HG03066 (cell line): ENCODE measurements around the gene TRIM34.
"Not testable (repeated sequence)": the region's sequence is repeated elsewhere in the genome, so short reads cannot be mapped to it uniquely, and the experiment has no call there.

ENCODE experiments used
- ATAC-seq: cut with Tn5 transposase; IDR thresholded peaks from one replicate; pipeline ENCODE4 v1.9.1; 2021; ENCODE audit warnings: low read depth; ENCODE audit not compliant: unreplicated experiment

The TRIM34 gene

GRCh38 chr11:5620651-5621521 lies 3.9 kb upstream of the TRIM34 start:
- no peak for ATAC-seq

DNA sequence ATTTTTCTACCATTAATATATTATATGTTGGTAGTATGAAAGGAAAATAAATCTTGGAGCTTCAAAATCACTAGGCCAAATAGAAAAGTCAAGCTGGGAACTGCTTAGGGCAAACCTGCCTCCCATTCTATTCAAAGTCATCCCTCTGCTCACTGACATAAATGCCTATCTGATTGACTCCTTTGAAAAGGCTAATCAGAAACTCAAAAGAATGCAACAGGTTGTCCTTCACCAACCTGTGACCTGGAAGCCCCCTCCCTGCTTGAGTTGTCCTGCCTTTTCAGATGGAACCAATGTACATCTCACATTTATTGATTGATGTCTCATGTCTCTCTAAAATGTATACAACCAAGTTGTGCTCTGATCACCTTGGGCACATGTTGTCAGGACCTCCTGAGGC lies 3.2 kb upstream of the TRIM34 start:
- no peak for ATAC-seq

DNA sequence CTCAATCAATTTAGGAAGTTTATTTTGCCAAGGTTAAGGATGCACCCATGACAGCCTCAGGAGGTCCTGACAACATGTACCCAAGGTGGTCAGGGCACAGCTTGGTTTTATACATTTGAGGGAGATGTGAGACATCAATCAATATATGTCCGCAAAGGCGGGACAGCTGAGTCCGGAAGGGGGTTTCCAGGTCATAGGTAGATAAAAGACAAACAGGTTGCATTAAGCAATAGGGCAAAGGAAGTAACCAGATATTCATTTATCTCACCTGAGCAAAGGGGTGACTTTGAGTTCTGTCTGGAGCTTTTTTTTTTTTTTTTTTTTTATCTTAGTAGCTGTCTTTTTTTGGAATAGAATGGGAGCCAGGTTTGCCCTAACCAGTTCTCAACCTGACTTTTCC lies 2.0 kb upstream of the TRIM34 start:
- no peak for ATAC-seq

DNA sequence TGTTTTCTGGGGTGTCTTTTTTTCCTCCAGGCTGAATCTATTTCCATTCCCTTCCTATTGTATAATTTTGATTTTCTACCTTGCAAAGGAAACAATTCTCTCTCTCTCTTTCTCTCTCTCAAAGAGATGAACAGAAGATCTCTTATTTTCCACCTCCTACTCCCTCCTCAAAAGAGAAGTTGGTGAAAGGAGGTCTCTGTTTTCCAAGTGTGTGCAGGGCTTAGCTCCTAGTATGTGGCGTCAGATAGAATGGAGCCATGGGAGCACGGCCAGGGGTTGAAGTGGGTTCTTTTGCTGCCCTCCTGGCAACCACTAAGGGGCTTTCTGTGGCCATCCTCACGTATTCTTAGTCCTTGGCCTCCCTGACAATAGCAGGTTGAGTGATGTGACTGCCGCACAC lies 480 bp downstream of the TRIM34 start:
- no peak for ATAC-seq

DNA sequence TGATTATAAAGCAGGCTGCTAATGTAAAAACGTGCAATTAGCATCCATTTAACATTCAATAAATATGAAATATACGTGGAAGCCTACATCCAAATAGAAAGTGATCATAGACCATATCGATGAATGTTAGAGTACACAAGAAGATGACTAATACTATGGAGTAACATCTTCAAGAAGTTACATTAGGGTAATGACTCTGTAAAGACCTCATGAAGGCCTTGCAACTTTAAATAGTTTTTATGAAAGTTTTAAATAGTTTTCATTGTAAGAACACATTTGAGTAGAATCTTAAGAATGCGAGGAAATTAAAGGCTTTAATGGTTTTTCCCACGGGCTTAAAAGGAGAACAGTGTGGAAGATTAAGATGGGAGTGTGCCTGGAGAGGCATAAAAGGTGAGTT lies 1.4 kb downstream of the TRIM34 start:
- ATAC-seq = no peak

GRCh38 chr11:5631417-5631816 lies 6.6 kb downstream of the TRIM34 start:
- ATAC-seq = peak; percentile 19

GRCh38 chr11:5631969-5632635 lies 7.3 kb downstream of the TRIM34 start:
- ATAC-seq = peak; percentile 95

DNA sequence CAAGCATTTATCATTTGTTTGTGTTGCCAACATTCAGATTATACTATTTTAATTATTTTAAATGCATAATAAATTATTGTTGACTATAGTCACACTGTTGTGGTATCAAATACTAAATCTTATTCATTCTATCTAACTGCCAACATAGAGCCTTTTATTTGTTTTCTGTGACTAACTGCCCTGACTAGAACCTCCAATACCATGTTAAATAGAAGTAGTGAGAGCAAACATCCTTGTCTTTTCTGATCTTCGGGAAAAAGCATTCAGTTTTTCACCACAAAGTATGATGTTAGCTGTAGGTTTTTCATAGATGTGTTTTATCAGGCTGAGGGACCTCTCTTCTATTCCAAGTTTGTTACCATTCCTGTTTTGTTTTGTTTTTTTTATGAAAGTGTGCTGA lies 15.2 kb downstream of the TRIM34 start:
- no peak for ATAC-seq

DNA sequence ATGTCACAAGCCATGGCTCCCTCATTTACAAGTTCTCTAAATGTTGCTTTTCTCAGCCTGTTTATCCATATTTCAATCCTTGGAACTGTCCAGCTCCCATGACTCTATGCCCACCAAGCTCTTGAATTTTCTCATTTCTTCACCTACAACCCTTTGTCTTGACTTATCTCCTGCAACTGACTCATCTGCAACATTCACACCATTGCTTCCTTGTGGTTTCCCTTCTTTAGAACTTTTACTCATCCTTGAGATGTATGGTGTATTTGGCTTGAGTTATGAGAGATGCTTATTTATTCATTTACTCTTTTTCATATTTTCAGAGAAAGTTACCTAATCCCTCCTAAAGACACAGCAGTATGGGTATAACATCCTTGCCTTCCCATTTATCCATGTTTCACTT lies 18.8 kb downstream of the TRIM34 start:
- ATAC-seq = no peak

DNA sequence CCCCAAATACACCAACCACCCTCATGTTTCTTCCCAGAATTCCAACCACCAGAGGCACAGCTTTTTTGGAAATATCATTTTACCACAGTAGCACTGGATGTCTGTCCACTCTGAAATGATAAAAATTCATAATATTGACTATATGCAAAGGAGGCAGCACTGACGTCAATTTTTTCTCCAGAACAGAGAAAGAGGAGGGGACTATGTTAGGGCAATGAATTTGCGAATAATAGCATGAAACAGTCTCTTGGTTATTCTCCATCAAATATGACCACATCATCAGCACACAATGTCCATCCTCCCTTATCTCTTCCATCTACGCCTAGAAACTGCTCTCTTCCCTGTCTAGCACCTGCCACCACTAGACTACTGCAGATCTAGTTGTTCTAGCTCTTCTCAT lies 21.3 kb downstream of the TRIM34 start:
- ATAC-seq = no peak

- ATAC-seq = no peak
Observed at GRCh38 chr11:5655474-5655873, 30.7 kb downstream of the TRIM34 start.

DNA sequence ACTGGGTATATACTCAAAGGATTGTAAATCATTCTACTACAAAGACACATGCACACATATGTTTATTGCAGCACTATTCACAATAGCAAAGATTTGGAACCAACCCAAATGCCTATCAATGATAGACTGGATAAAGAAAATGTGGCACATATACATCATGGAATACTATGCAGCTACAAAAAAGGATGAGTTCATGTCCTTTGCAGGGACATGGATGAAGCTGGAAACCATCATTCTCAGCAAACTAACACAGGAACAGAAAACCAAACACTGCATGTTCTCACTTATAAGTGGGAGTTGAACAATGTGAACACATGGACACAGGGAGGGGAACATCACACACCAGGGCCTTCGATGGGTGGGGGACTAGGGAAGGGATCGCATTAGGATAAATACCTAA lies 32.2 kb downstream of the TRIM34 start:
- ATAC-seq = not testable (repeated sequence)

DNA sequence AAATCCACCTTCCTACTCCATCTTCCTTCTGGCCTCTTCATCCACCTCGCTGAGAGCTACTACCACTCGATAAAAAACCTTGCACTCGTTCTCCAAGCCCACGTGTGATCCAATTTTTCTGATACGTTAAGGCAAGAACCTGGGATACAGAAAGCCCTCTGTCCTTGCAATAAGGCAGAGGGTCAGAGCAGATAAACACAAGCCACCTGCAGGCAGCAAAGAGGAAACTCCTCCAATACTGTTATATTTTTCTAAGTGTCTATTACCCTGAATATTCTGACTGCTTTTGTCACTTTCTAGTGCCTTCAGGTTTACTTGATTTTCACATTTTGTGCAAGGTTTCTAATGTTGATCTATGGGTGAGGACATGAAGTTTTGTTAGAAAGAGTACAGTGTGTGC lies 33.5 kb downstream of the TRIM34 start:
- ATAC-seq = no peak

GRCh38 chr11:5663511-5663910 lies 38.7 kb downstream of the TRIM34 start:
- no peak for ATAC-seq

DNA sequence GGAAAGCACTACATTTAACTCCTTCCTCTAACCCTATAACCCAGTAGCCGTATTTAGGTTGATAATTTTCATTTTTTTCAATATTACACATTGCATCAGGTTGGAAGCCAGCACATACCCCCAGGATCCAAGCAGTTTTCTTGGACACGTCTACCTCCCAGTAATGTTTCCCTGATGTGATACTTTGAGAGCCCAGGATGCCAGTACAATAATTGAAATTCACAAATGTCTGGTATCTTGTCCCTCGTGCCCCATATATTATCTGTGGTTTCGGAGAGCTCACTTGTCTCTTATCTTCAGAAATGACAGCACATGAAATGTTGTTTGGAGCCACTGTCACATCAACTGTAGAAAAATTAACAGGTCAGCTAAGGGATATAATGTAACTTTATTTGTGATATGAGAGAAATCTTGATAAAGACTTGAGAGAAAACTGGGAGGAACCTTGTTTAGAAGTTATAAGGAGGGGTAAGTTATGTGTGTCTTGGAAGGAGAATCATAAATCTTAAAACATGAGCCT lies 40.3 kb downstream of the TRIM34 start:
- ATAC-seq = no peak

DNA sequence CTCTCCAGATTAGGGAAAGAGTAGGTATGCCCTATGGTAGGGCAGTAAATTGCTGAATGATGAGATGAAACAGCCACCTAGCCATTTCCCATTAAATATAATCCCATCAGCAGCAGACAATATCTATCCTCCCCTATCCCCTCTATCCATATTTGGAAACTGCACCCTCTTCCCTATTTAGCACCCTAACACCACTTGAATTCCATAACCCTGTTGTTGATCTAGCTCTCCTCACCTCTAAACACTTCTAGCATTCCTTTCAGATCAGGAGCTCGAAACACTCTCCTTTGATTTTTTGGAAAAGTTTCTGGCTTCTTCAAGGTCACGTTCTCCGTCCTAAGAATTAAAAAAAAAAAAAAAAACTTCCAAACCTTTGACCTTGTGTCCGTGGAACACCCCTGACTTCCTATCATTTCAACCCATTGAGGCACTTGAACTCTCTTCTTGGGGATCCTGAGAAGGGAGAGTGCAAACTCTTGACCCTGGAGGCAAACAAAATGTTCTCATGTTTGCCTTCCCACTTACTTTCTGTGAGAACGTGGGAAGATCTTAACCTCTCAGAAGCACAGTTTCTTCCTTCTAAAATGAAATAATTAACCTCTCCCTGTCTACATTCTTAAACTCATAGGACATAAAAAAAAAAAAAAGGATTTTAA lies 41.1 kb downstream of the TRIM34 start:
- ATAC-seq = no peak

GRCh38 chr11:5666402-5666793 lies 41.6 kb downstream of the TRIM34 start:
- no peak for ATAC-seq

DNA sequence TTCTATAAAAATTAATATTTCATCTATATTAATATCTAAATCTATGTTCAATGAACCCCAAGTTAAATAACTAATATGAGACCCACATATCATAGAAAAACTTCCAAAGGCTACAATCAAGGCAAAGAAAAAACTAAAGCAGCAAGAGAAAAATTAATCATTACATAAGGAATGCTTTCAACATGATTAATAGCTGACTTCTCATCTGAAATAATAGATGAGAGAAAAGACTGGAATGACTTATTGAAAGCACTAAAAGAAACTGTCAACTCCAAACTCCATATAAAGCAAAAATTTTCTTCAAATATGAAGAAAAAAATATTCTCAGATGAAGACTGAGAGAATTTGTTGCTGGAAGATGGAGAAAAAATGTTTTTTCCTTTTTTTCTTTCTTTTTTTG lies 47.0 kb downstream of the TRIM34 start:
- ATAC-seq = no peak

GRCh38 chr11:5674391-5674790 lies 49.6 kb downstream of the TRIM34 start:
- no peak for ATAC-seq

- ATAC-seq = no peak
Observed at GRCh38 chr11:5679811-5680210, 55.0 kb downstream of the TRIM34 start.

DNA sequence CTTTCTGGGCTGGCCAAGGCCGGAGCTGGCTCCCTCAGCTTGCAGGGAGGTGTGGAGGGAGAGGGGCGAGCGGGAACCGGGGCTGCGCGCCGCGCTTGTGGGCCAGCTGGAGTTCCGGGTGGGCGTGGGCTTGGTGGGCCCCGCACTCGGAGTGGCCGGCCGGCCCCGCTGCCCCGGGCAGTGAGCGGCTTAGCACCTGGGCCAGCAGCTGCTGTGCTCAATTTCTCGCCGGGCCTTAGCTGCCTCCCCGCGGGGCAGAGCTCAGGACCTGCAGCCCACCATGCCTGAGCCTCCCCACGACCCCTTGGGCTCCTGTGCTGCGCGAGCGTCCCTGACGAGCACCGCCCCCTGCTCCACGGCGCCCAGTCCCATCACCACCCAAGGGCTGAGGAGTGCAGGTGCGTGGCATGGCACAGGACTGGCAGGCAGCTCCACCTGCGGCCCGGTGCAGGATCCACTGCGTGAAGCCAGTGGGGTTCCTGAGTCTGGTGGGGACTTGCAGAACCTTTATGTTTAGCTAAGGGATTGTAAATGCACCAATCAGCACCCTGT lies 58.2 kb downstream of the TRIM34 start:
- not testable (repeated sequence) for ATAC-seq
